Measurements from ENCODE around the gene PIK3R5.

GRCh38 chr17:8862213-8863056, 103.1 kb downstream of the PIK3R5 start:
- TF ChIP-seq, protein P1, sequence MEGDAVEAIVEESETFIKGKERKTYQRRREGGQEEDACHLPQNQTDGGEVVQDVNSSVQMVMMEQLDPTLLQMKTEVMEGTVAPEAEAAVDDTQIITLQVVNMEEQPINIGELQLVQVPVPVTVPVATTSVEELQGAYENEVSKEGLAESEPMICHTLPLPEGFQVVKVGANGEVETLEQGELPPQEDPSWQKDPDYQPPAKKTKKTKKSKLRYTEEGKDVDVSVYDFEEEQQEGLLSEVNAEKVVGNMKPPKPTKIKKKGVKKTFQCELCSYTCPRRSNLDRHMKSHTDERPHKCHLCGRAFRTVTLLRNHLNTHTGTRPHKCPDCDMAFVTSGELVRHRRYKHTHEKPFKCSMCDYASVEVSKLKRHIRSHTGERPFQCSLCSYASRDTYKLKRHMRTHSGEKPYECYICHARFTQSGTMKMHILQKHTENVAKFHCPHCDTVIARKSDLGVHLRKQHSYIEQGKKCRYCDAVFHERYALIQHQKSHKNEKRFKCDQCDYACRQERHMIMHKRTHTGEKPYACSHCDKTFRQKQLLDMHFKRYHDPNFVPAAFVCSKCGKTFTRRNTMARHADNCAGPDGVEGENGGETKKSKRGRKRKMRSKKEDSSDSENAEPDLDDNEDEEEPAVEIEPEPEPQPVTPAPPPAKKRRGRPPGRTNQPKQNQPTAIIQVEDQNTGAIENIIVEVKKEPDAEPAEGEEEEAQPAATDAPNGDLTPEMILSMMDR (IDR thresholded peaks at IDR 0.05), result no peak
- TF ChIP-seq POLR2A (IDR thresholded peaks at IDR 0.05), result no peak
